Neural progenitor cell (in vitro differentiated cells): ENCODE results near the gene DCST1. TPM values are rescaled to one million over a fixed set of nuclear protein-coding genes. Genes with fewer than 3 reads are reported as not detected.

Experiments used
- DNase-seq: peaks from one replicate; pipeline ENCODE4 v3.0.0-alpha.2; 2016; ENCODE audit warnings: low spot score
- H2AFZ ChIP-seq: fragments of 200-600 bp; sonication (generic); replicated peaks from 2 replicates; pipeline ENCODE4 v1.6.1; 2016; ENCODE audit warnings: antibody characterized with exemption
- H3F3A ChIP-seq: fragments of 200-600 bp; sonication (generic); 2 replicates; pipeline ENCODE4 v1.6.1; 2016; ENCODE audit warnings: antibody characterized with exemption, low read depth
- H3K27ac ChIP-seq: fragments of 200-600 bp; sonication (generic); 2 replicates; pipeline ENCODE4 v1.5.1; 2016; ENCODE audit warnings: mild to moderate bottlenecking
- H3K27me3 ChIP-seq: fragments of 200-600 bp; sonication (generic); 2 replicates; pipeline ENCODE4 v1.6.1; 2016; ENCODE audit warnings: mild to moderate bottlenecking, moderate library complexity
- H3K36me3 ChIP-seq: fragments of 200-600 bp; sonication (generic); 2 replicates; pipeline ENCODE4 v1.5.1; 2016
- H3K4me1 ChIP-seq: fragments of 200-600 bp; sonication (generic); 2 replicates; pipeline ENCODE4 v1.6.1; 2016; ENCODE audit warnings: mixed run types
- H3K4me2 ChIP-seq: fragments of 200-600 bp; sonication (generic); 2 replicates; pipeline ENCODE4 v1.6.1; 2016
- H3K4me3 ChIP-seq: fragments of 200-600 bp; sonication (generic); 2 replicates; pipeline ENCODE4 v1.5.1; 2016
- H3K79me2 ChIP-seq: fragments of 200-600 bp; sonication (generic); 2 replicates; pipeline ENCODE4 v1.6.1; 2016; ENCODE audit warnings: low read depth
- H3K9ac ChIP-seq: fragments of 200-600 bp; sonication (generic); 2 replicates; pipeline ENCODE4 v1.6.1; 2016
- H3K9me3 ChIP-seq: fragments of 200-600 bp; sonication (generic); 2 replicates; pipeline ENCODE4 v1.5.1; 2016; ENCODE audit warnings: low read depth
- H4K20me1 ChIP-seq: fragments of 200-600 bp; sonication (generic); 2 replicates; pipeline ENCODE4 v1.6.1; 2016; ENCODE audit warnings: low read depth
- H3K27ac Mint-ChIP-seq: 3 replicates; pipeline ENCODE4 v1.8.0; 2021; ENCODE audit warnings: mixed read lengths
- H3K27me3 Mint-ChIP-seq: 2 replicates; pipeline ENCODE4 v1.8.0; 2022; ENCODE audit warnings: low read depth, mild to moderate bottlenecking, inconsistent platforms, moderate library complexity, mixed read lengths; ENCODE audit not compliant: insufficient read depth
- H3K36me3 Mint-ChIP-seq: 3 replicates; pipeline ENCODE4 v1.8.0; 2021; ENCODE audit warnings: mixed read lengths
- H3K4me1 Mint-ChIP-seq: 3 replicates; pipeline ENCODE4 v1.8.0; 2021; ENCODE audit warnings: mixed read lengths
- H3K4me3 Mint-ChIP-seq: 3 replicates; pipeline ENCODE4 v1.8.0; 2021; ENCODE audit warnings: mild to moderate bottlenecking, moderate library complexity, mixed read lengths
- H3K9me3 Mint-ChIP-seq: 3 replicates; pipeline ENCODE4 v1.8.0; 2020; ENCODE audit warnings: mixed read lengths
- EZH2 ChIP-seq: fragments of 200-600 bp; sonication (generic); IDR thresholded peaks from 2 replicates; pipeline ENCODE4 v1.6.1; 2017; ENCODE audit warnings: antibody characterized with exemption, mild to moderate bottlenecking, moderate library complexity
- EZH2phosphoT487 ChIP-seq: fragments of 200-600 bp; sonication (generic); IDR thresholded peaks from 2 replicates; pipeline ENCODE4 v1.6.1; 2017; ENCODE audit warnings: antibody characterized with exemption
- total RNA-seq: library from RNA; depleted of rRNA; stranded (reverse); fragments of >200 nt; gene quantifications from 2 replicates; pipeline ENCODE4 v1.2.3, GENCODE V29; 2015; ENCODE audit warnings: low replicate concordance
- TF ChIP-seq, protein P1 (sequence below): fragments of 200-600 bp; sonication (generic); IDR thresholded peaks from 2 replicates; pipeline ENCODE4 v1.5.1; 2017; ENCODE audit warnings: antibody characterized with exemption, mild to moderate bottlenecking

DCST1 gene
- total RNA-seq, 1 donor from 2014 or later = not detected

DNA sequence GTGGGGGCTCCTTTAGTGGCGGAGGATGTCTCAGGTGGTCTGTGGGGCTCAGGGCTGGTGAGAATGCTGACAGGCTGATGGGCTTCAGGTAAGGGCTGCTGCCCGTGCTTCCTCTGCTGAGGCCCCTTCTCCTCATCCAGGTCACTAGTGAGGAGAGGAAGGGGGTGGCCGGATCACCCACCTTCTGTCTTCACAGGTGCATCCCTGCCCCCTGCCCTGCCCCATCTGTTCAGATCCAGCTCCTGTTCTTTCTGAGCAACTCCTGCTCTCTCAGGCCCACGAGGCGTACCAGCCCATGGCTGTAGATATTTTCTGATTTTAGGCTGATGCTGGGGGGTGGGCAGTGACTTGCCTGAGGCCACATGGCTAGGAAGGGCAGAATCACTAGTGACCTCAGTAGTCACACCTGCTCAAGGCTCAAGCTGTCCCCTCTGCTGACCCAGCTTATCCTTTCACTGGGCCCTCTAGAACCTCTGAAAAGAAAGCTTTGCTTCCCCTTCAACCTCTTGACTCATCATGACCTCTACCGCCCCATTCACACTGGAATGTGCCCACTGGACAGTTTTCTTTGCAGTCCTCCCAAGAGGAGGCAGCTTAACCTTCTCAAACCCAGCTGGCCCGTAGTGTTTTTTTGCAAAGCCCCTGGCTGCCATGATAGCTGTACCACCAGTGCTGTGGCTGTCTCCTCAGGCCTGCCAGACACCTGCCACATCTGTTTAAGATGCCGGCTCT is 14.8 kb upstream of the DCST1 start:
- H3K9ac ChIP-seq = no peak overlapping the region
- H4K20me1 ChIP-seq = peaks cover 5% of the 10 kb centered on the region
- H3K4me3 ChIP-seq = no peak overlapping the region
- Mint-ChIP-seq H3K36me3 (peaks cover 2% of the 10 kb centered on the region), H3K27me3 (peaks cover 16% of the 10 kb centered on the region), H3K9me3 (no peaks in the 10 kb centered on the region), H3K4me3 (peak overlapping the region; percentile 53), H3K27ac (peak overlapping the region; percentile 71), H3K4me1 (peaks cover 25% of the 10 kb centered on the region)
- TF ChIP-seq EZH2phosphoT487 (no peak), EZH2 (no peak)
- TF ChIP-seq, protein P1, sequence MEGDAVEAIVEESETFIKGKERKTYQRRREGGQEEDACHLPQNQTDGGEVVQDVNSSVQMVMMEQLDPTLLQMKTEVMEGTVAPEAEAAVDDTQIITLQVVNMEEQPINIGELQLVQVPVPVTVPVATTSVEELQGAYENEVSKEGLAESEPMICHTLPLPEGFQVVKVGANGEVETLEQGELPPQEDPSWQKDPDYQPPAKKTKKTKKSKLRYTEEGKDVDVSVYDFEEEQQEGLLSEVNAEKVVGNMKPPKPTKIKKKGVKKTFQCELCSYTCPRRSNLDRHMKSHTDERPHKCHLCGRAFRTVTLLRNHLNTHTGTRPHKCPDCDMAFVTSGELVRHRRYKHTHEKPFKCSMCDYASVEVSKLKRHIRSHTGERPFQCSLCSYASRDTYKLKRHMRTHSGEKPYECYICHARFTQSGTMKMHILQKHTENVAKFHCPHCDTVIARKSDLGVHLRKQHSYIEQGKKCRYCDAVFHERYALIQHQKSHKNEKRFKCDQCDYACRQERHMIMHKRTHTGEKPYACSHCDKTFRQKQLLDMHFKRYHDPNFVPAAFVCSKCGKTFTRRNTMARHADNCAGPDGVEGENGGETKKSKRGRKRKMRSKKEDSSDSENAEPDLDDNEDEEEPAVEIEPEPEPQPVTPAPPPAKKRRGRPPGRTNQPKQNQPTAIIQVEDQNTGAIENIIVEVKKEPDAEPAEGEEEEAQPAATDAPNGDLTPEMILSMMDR = no peak
- no peaks in the 10 kb centered on the region for H3K36me3 ChIP-seq
- H3K79me2 ChIP-seq = no peaks in the 10 kb centered on the region
- no peaks in the 10 kb centered on the region for H3K9me3 ChIP-seq
- no peaks in the 10 kb centered on the region for H3K27me3 ChIP-seq
- peaks cover 26% of the 10 kb centered on the region for H3K4me1 ChIP-seq
- DNase-seq = peak; percentile 46
- peak overlapping the region; percentile 40 for H3K4me2 ChIP-seq
- no peak overlapping the region for H2AFZ ChIP-seq
- peaks cover 25% of the 10 kb centered on the region for H3F3A ChIP-seq
- peak overlapping the region; percentile 50 for H3K27ac ChIP-seq

GRCh38 chr1:155019377-155020245 is 14.0 kb upstream of the DCST1 start:
- Histone ChIP-seq H3K27me3 (no peaks in the 10 kb centered on the region), H3K9ac (no peak overlapping the region)
- H3K4me3 Mint-ChIP-seq = peak overlapping the region; percentile 27

DNA sequence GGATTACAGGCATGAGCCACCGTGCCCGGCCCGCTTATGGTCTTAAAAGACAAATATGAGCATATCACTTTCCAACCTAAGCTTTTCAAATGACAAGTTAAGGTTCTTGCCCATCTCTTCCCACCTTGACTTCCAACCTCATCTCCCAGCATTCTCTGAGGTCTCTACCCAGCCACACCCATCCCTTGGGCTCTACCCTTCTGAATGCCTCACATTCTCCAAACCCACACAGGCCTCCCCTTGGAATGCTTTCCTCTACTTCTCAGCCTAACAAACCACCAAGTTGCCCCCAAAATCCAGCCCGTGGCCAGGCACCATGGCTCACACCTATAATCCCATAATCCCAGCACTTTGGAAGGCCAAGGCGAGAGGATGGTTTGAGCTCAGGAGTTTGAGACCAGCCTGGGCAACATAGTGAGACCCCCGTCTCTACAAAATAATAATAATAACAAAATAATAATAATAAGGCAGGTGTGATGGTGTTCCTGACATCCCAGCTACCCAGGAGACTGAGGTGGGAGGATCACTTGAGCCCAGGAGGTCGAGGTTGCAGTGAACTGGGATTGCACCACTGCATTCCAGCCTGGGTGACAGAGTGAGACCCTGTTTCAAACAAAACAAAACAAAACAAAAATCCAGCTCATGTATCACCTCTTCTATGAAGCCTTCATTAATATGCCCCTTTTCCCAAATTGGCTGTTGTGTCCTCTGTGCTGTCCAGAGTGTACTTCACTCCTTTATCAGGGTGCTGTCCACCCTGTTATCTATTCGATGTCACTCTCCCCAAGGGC is 11.3 kb upstream of the DCST1 start:
- H3K4me1 ChIP-seq = peaks cover 21% of the 10 kb centered on the region
- no peaks in the 10 kb centered on the region for H3K79me2 ChIP-seq
- H3K4me3 ChIP-seq = no peak overlapping the region
- DNase-seq = no peak
- H3K27ac Mint-ChIP-seq = peak overlapping the region; percentile 46
- no peak overlapping the region for H2AFZ ChIP-seq
- no peak overlapping the region for H3K9ac ChIP-seq
- peaks cover 23% of the 10 kb centered on the region for H3K4me1 Mint-ChIP-seq
- peaks cover 23% of the 10 kb centered on the region for H3K27me3 Mint-ChIP-seq
- H3K36me3 Mint-ChIP-seq = no peaks in the 10 kb centered on the region
- H3K27me3 ChIP-seq = no peaks in the 10 kb centered on the region
- H3K4me3 Mint-ChIP-seq = no peak overlapping the region
- no peaks in the 10 kb centered on the region for H3K36me3 ChIP-seq
- H3K4me2 ChIP-seq = no peak overlapping the region
- peaks cover 5% of the 10 kb centered on the region for H4K20me1 ChIP-seq
- H3K27ac ChIP-seq = no peak overlapping the region
- H3K9me3 Mint-ChIP-seq = no peaks in the 10 kb centered on the region
- peaks cover 17% of the 10 kb centered on the region for H3F3A ChIP-seq
- H3K9me3 ChIP-seq = no peaks in the 10 kb centered on the region
- no peak for TF ChIP-seq EZH2phosphoT487
- TF ChIP-seq, protein P1 = no peak
- TF ChIP-seq EZH2 = no peak

More at GRCh38 chr1:155019377-155020245, 14.0 kb upstream of the DCST1 start:
- no peaks in the 10 kb centered on the region for H3K36me3 ChIP-seq
- H4K20me1 ChIP-seq = peaks cover 5% of the 10 kb centered on the region
- DNase-seq = no peak
- no peak overlapping the region for H3K4me3 ChIP-seq
- no peaks in the 10 kb centered on the region for H3K9me3 ChIP-seq
- H3K27ac ChIP-seq = peak overlapping the region; percentile 50
- Mint-ChIP-seq H3K27me3 (peaks cover 19% of the 10 kb centered on the region), H3K27ac (peak overlapping the region; percentile 44), H3K9me3 (no peaks in the 10 kb centered on the region), H3K36me3 (peaks cover 2% of the 10 kb centered on the region), H3K4me1 (peaks cover 25% of the 10 kb centered on the region)
- peak overlapping the region; percentile 40 for H3K4me2 ChIP-seq
- H2AFZ ChIP-seq = no peak overlapping the region
- no peak for TF ChIP-seq EZH2phosphoT487
- TF ChIP-seq EZH2 = no peak
- TF ChIP-seq, protein P1 = no peak
- H3K4me1 ChIP-seq = peaks cover 26% of the 10 kb centered on the region
- no peaks in the 10 kb centered on the region for H3K79me2 ChIP-seq
- peaks cover 20% of the 10 kb centered on the region for H3F3A ChIP-seq
